Neuronal stem cell (in vitro differentiated cells): ENCODE results near the gene PLEKHH2.

Experiments used
- DNase-seq: peaks from one replicate; pipeline ENCODE4 v3.0.0-alpha.2; 2013; ENCODE audit warnings: low spot score
- H2AFZ ChIP-seq: one replicate; pipeline ENCODE4 v1.6.1; 2013; ENCODE audit warnings: mild to moderate bottlenecking, low read length, inconsistent platforms
- H2AK5ac ChIP-seq: 2 replicates; pipeline ENCODE4 v1.6.1; 2013; ENCODE audit warnings: low read depth, mild to moderate bottlenecking, inconsistent platforms, low read length, moderate library complexity, mixed read lengths
- H2BK120ac ChIP-seq: 2 replicates; pipeline ENCODE4 v1.6.1; 2013; ENCODE audit warnings: low read depth, mild to moderate bottlenecking, inconsistent platforms, low read length, moderate library complexity, mixed read lengths
- H2BK12ac ChIP-seq: one replicate; pipeline ENCODE4 v1.6.1; 2013; ENCODE audit warnings: low read length, inconsistent platforms
- H2BK15ac ChIP-seq: 2 replicates; pipeline ENCODE4 v1.6.1; 2013; ENCODE audit warnings: mild to moderate bottlenecking, low read length, inconsistent platforms, mixed read lengths
- H2BK5ac ChIP-seq: one replicate; pipeline ENCODE4 v1.6.1; 2013; ENCODE audit warnings: inconsistent platforms, mild to moderate bottlenecking, low read length, moderate library complexity
- H3K14ac ChIP-seq: one replicate; pipeline ENCODE4 v1.6.1; 2013; ENCODE audit warnings: low read length, inconsistent platforms
- H3K18ac ChIP-seq: 2 replicates; pipeline ENCODE4 v1.6.1; 2013; ENCODE audit warnings: low read length, inconsistent platforms
- H3K23ac ChIP-seq: 2 replicates; pipeline ENCODE4 v1.6.1; 2013; ENCODE audit warnings: low read depth, mild to moderate bottlenecking, mixed read lengths, low read length, inconsistent platforms; ENCODE audit not compliant: poor library complexity
- H3K27ac ChIP-seq: replicated peaks from 3 replicates; pipeline ENCODE4 v1.5.1; 2013; ENCODE audit warnings: low read length, inconsistent platforms
- H3K27me3 ChIP-seq, 3 experiments: 2 replicates each; pipeline ENCODE4 v1.6.1; 2013; ENCODE audit warnings: low read length in 3 of 3, mild to moderate bottlenecking in 2 of 3, inconsistent platforms in 1 of 3, low read depth in 1 of 3, mixed read lengths in 1 of 3, moderate library complexity in 1 of 3; ENCODE audit not compliant: control insufficient read depth in 3 of 3, insufficient read depth in 3 of 3
- H3K36me3 ChIP-seq, 2 donors: replicated peaks in 1 of 2; 2 replicates each; pipeline ENCODE4 v1.6.1; 2013; ENCODE audit warnings: low read length in 2 of 2; ENCODE audit not compliant: control insufficient read depth in 2 of 2, insufficient read depth in 2 of 2
- H3K4ac ChIP-seq: 2 replicates; pipeline ENCODE4 v1.6.1; 2013; ENCODE audit warnings: inconsistent platforms, mild to moderate bottlenecking, low read length, moderate library complexity
- H3K4me1 ChIP-seq, 2 donors: 1 replicate in 1 of 2; 2 replicates in 1 of 2; pipeline ENCODE4 v1.6.1; 2013; ENCODE audit warnings: low read length in 2 of 2, low read depth in 1 of 2; ENCODE audit not compliant: control insufficient read depth in 2 of 2, insufficient read depth in 1 of 2
- H3K4me2 ChIP-seq: one replicate; pipeline ENCODE4 v1.6.1; 2013; ENCODE audit warnings: mild to moderate bottlenecking, low read length, inconsistent platforms; ENCODE audit not compliant: insufficient read depth, poor library complexity, severe bottlenecking
- H3K4me3 ChIP-seq, 2 donors: 2 replicates each; pipeline ENCODE4 v1.5.1; 2013; ENCODE audit warnings: low read length in 2 of 2, mild to moderate bottlenecking in 2 of 2, inconsistent platforms in 1 of 2, moderate library complexity in 1 of 2
- H3K79me1 ChIP-seq: one replicate; pipeline ENCODE4 v1.6.1; 2013; ENCODE audit warnings: low read depth, mild to moderate bottlenecking, inconsistent platforms, low read length, moderate library complexity
- H3K9ac ChIP-seq: one replicate; pipeline ENCODE4 v1.6.1; 2013; ENCODE audit warnings: mild to moderate bottlenecking, low read depth, low read length, inconsistent platforms; ENCODE audit not compliant: poor library complexity
- H3K9me3 ChIP-seq, 2 donors: replicated peaks in 1 of 2; 2 replicates each; pipeline versions ENCODE3 to v1.6.1; 2013; ENCODE audit warnings: low read length in 2 of 2, mild to moderate bottlenecking in 2 of 2, inconsistent platforms in 1 of 2, low read depth in 1 of 2, mixed read lengths in 1 of 2, moderate library complexity in 1 of 2; ENCODE audit not compliant: control insufficient read depth in 2 of 2, insufficient read depth in 1 of 2
- H4K8ac ChIP-seq: one replicate; pipeline ENCODE4 v1.6.1; 2013; ENCODE audit warnings: low read depth, mild to moderate bottlenecking, inconsistent platforms, low read length, moderate library complexity
- H4K91ac ChIP-seq: one replicate; pipeline ENCODE4 v1.6.1; 2013; ENCODE audit warnings: low read length, low read depth, mild to moderate bottlenecking, inconsistent platforms; ENCODE audit not compliant: poor library complexity
- WGBS, 2 donors: extraction: QIAGEN DNeasy Blood & Tissue Kit; methylation state at CpG; one replicate each; pipeline ENCODE4 v1.1.7; 2013; ENCODE audit warnings: missing lambda C conversion rate in 2 of 2, mixed read lengths in 1 of 2; ENCODE audit not compliant: insufficient read length in 2 of 2, insufficient replicate concordance in 1 of 2; ENCODE audit errors: extremely low coverage in 2 of 2; 5-methylcytosine and 5-hydroxymethylcytosine counted together

PLEKHH2 gene

DNA sequence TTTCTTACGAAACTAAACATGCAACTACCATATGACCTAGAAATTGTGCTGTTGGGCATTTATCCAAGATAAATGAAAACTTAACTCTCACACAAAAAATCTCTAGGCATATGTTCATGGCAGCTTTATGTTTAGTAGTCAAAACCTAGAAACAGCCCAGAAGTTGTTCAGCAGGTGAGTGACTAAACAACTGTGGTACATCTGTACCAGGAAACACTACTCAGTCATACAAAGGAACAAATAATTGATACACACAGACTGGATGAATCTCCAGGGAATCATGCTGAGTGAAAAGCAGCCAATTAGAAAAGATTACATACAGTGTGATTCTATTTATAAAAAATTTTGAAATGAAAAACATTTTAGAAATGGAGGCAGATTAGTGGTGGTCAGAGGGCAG, 166.1 kb downstream of the PLEKHH2 start:
- Histone ChIP-seq H2BK120ac (no peak overlapping the region), H3K27me3 (no peaks in the 10 kb centered on the region), H3K23ac (no peak overlapping the region), H2AK5ac (no peak overlapping the region), H3K9me3 (no peaks in the 10 kb centered on the region), H4K8ac (no peak overlapping the region), H3K4me2 (no peak overlapping the region), H3K4me3 (no peak overlapping the region), H3K18ac (no peak overlapping the region), H3K4ac (no peak overlapping the region), H3K79me1 (no peaks in the 10 kb centered on the region), H2AFZ (no peak overlapping the region), H2BK12ac (no peak overlapping the region), H3K27ac (no peak overlapping the region), H3K4me1 (no peaks in the 10 kb centered on the region), H3K14ac (no peak overlapping the region), H4K91ac (no peak overlapping the region), H3K36me3 (peaks cover 0 to 13% of the 10 kb centered on the region in 2 donors), H2BK5ac (no peak overlapping the region), H3K9ac (no peak overlapping the region), H2BK15ac (no peak overlapping the region)
- no CpG with 5 or more reads among the region's 1 CpG for WGBS, 2 donors
- no peak for DNase-seq

DNA sequence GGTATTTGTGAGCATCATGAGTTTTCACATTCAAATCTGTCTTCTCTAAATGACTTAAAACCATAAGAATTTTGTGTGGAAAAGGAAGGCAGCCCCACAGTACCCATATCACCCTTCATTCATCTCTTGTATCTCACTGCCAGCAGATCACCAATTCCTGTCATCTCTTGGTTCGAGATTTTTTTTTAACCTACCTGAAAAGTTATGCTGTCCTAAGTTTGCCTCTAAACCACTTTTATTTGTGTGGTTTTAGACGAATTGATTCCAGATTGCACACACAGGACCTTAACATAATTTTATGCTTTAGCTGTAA, 169.6 kb downstream of the PLEKHH2 start:
- no peak overlapping the region for H3K4ac ChIP-seq
- no peak overlapping the region for H2BK15ac ChIP-seq
- H3K18ac ChIP-seq: no peak overlapping the region
- DNase-seq: no peak
- no peak overlapping the region for H3K23ac ChIP-seq
- no peak overlapping the region for H3K4me3 ChIP-seq
- no peak overlapping the region for H3K9ac ChIP-seq
- no peaks in the 10 kb centered on the region for H3K79me1 ChIP-seq
- no peak overlapping the region for H2AFZ ChIP-seq
- no peak overlapping the region for H2BK120ac ChIP-seq
- no peak overlapping the region for H4K91ac ChIP-seq
- H2AK5ac ChIP-seq: no peak overlapping the region
- H3K9me3 ChIP-seq: no peaks in the 10 kb centered on the region
- H3K4me1 ChIP-seq: no peaks in the 10 kb centered on the region
- no CpG with 5 or more reads among the region's 2 CpGs for WGBS, 2 donors
- H2BK12ac ChIP-seq: no peak overlapping the region
- H3K36me3 ChIP-seq: peaks cover 0 to 26% of the 10 kb centered on the region in 2 donors
- no peak overlapping the region for H4K8ac ChIP-seq
- H2BK5ac ChIP-seq: no peak overlapping the region
- no peak overlapping the region for H3K14ac ChIP-seq
- no peak overlapping the region for H3K4me2 ChIP-seq
- H3K27me3 ChIP-seq: no peaks in the 10 kb centered on the region
- no peak overlapping the region for H3K27ac ChIP-seq

DNA sequence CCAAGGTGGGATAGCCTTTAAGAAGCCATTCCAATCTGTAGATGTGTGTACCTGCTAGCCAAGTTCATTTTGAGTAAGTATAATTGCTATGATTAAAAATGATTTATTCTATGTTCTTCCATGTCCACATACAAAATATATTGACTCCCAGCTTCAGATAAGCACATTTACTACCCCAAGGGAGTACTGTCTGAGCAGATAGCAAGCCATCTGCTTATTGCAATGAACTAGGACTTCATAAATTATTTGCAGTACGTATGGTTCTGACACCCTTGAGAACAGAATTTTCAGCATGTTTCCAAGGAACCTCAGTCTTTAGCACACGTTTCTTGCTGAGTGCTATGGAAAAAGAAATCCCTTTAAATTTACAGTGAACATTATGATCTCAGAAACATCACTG, 173.4 kb downstream of the PLEKHH2 start:
- Histone ChIP-seq H3K23ac (no peak overlapping the region), H3K27ac (no peak overlapping the region), H3K79me1 (no peaks in the 10 kb centered on the region), H2BK12ac (no peak overlapping the region), H3K36me3 (peaks cover 0 to 18% of the 10 kb centered on the region in 2 donors), H3K4me3 (no peak overlapping the region), H2AK5ac (no peak overlapping the region), H3K9me3 (no peaks in the 10 kb centered on the region), H2BK120ac (no peak overlapping the region), H3K4me2 (no peak overlapping the region), H3K4me1 (no peaks in the 10 kb centered on the region), H3K9ac (no peak overlapping the region), H3K14ac (no peak overlapping the region), H2AFZ (no peak overlapping the region), H3K27me3 (no peaks in the 10 kb centered on the region), H4K8ac (no peak overlapping the region), H3K18ac (no peak overlapping the region), H4K91ac (no peak overlapping the region), H3K4ac (no peak overlapping the region), H2BK5ac (no peak overlapping the region), H2BK15ac (no peak overlapping the region)
- no peak for DNase-seq
- no CpG with 5 or more reads among the region's 2 CpGs for WGBS, 2 donors

DNA sequence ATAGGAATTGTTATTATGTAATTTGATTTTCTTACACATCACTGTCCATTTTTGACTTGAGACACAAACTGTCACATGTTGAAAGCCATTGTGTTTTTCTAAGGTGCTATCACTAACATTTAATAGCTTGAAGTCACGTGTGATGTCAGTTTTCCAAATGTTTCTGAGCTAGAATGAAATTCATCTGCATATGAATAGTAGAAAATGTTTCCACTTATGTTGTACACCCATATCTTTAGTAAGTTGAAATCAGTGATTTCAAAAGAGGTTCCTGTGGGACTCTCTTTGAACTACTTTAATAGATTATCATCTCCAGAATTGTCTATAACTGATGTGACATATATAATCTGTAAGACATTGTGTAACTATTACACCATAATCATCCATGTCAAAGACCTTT, 173.8 kb downstream of the PLEKHH2 start:
- Histone ChIP-seq H2BK120ac (no peak overlapping the region), H4K8ac (no peak overlapping the region), H3K4ac (no peak overlapping the region), H3K18ac (no peak overlapping the region), H3K9ac (no peak overlapping the region), H3K4me1 (no peaks in the 10 kb centered on the region), H3K14ac (no peak overlapping the region), H2BK12ac (no peak overlapping the region), H3K23ac (no peak overlapping the region), H2BK5ac (no peak overlapping the region), H2BK15ac (no peak overlapping the region), H3K79me1 (no peaks in the 10 kb centered on the region), H2AFZ (no peak overlapping the region), H3K9me3 (no peaks in the 10 kb centered on the region), H3K27me3 (no peaks in the 10 kb centered on the region), H3K4me2 (no peak overlapping the region), H3K4me3 (no peak overlapping the region), H3K27ac (no peak overlapping the region), H3K36me3 (peaks cover 0 to 15% of the 10 kb centered on the region in 2 donors), H2AK5ac (no peak overlapping the region), H4K91ac (no peak overlapping the region)
- no peak for DNase-seq
- no CpG with 5 or more reads among the region's 1 CpG for WGBS, 2 donors
